MM.1S (cell line): ENCODE results near the gene FOXQ1.

ENCODE experiments used
- EZH2 ChIP-seq: fragments of 300-600 bp; sonication (generic); optimal IDR thresholded peaks from 2 replicates; pipeline ENCODE3; 2017; ENCODE audit warnings: low read depth, mild to moderate bottlenecking, antibody characterized with exemption, low read length, mixed read lengths
- TF ChIP-seq, protein P1 (sequence below): fragments of 300-600 bp; sonication (generic); IDR thresholded peaks from 2 replicates; pipeline ENCODE4 v1.5.1; 2016; ENCODE audit warnings: antibody characterized with exemption, low read length, mixed read lengths

DNA sequence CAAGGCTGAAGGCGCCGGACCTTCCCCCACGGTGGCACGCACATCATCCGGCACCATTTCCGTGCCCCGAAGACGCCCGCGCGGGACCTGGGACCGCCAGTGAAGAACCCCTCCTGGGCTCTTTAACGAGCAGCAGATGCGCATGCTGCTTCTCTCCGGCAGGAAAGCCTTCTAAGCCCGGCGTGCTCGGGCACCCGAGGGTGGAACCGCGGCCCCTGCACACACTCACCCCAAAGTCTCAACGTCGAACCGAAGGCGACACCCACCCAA is 240 bp downstream of the FOXQ1 start:
- TF ChIP-seq, protein P1, sequence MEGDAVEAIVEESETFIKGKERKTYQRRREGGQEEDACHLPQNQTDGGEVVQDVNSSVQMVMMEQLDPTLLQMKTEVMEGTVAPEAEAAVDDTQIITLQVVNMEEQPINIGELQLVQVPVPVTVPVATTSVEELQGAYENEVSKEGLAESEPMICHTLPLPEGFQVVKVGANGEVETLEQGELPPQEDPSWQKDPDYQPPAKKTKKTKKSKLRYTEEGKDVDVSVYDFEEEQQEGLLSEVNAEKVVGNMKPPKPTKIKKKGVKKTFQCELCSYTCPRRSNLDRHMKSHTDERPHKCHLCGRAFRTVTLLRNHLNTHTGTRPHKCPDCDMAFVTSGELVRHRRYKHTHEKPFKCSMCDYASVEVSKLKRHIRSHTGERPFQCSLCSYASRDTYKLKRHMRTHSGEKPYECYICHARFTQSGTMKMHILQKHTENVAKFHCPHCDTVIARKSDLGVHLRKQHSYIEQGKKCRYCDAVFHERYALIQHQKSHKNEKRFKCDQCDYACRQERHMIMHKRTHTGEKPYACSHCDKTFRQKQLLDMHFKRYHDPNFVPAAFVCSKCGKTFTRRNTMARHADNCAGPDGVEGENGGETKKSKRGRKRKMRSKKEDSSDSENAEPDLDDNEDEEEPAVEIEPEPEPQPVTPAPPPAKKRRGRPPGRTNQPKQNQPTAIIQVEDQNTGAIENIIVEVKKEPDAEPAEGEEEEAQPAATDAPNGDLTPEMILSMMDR = no peak
- no peak for TF ChIP-seq EZH2
